Upper lobe of left lung (tissue), 4 donors: ENCODE measurements around the gene ARHGAP10.

Experiments
- CTCF ChIP-seq, 6 experiments: fragments of 450-650 bp in 4 of 6; fragments of 200-600 bp in 2 of 6; sonication (generic) in 2 of 6; IDR thresholded peaks; one replicate each; pipeline ENCODE4 v1.5.1; 2016 to 2019; ENCODE audit warnings: antibody characterized with exemption in 6 of 6
- POLR2A ChIP-seq, 4 donors: fragments of 450-650 bp; IDR thresholded peaks; one replicate each; pipeline ENCODE4 v1.5.1; 2016 to 2017; ENCODE audit warnings: antibody characterized with exemption in 4 of 4, mild to moderate bottlenecking in 2 of 4

GRCh38 chr4:147877308-147877771 lies 145.5 kb downstream of the ARHGAP10 start:
- TF ChIP-seq POLR2A (IDR thresholded peaks at IDR 0.05) (no peak), CTCF (IDR thresholded peaks at IDR 0.05) (no peak)
